Skin of body (tissue), 2 donors: ENCODE results near the gene PAPPA. TPM values are rescaled to one million over a fixed set of nuclear protein-coding genes. Genes with fewer than 3 reads are reported as not detected.

Experiments used
- DNase-seq: peaks from one replicate; lab custom pipeline; 2025; lab: John Stamatoyannopoulos, UW
- total RNA-seq: library from RNA; depleted of rRNA; stranded (reverse); fragments of >200 nt; gene quantifications from one replicate; pipeline ENCODE4 v1.2.3, GENCODE V29; 2014

PAPPA gene
- total RNA-seq, 1 donor from 2014 or later: 4.4 TPM

- no peak for DNase-seq
Measured at GRCh38 chr9:116312221-116312620, 158.6 kb downstream of the PAPPA start.

- no peak for DNase-seq
Measured at GRCh38 chr9:116313638-116314037, 160.0 kb downstream of the PAPPA start.

DNA sequence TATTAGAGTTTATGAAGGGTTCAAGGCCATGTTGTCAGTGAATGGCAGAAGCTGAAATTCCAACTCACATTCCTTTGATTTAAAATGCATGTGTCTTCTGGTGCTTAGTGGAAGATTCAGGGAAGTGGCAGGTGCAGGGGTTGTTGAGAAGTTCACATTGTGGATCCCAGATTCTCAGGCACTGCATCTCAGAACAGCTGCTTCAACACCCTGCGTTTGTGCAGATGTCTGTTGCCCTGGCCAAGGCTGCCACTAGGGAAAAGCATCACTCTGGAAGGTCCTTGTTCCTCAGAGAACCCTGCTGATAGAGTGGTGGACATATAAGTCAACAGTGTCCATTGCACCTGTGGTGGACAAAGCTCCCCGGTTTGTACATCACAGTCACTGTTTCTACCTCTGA lies 162.7 kb downstream of the PAPPA start:
- DNase-seq: no peak

DNA sequence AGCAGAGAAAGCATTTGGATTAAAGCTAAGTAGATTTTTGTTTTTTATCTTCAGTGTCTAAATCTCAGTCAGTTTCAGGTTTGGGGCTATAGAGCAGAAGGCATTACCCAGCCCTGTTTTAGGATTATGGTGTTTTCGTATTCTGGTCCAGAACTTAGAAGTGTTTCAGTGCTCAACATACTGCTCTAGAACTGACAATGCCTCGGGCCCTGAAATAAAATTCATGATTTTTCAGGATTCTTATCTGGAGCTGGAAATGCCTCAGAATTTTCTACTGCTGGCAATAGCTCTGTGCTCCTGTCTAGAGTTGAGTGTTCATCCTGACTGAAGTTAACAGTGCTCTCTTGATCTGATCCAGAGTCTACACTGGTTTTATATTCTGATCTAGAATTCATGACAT lies 163.9 kb downstream of the PAPPA start:
- no peak for DNase-seq

GRCh38 chr9:116318468-116319374 lies 165.1 kb downstream of the PAPPA start:
- peak; percentile 77 for DNase-seq

DNA sequence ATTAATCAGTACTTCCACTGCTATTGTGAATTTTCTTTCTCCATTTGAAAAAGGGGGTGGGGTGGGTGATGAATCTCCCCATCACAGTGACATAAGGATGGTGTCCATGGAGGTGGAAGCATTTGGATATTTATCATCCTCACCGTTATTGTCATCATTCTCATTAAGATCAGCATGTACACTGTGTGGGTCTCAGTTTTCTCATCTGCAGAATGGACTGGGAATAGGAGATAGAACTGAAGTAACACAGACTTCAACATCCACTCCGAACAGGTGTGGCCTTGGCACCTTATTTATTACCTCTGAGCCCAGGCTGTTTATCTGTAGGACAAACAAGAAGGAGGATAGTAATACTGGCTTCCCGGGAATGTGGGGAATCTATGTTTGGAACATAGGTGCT lies 165.9 kb downstream of the PAPPA start:
- no peak for DNase-seq

DNA sequence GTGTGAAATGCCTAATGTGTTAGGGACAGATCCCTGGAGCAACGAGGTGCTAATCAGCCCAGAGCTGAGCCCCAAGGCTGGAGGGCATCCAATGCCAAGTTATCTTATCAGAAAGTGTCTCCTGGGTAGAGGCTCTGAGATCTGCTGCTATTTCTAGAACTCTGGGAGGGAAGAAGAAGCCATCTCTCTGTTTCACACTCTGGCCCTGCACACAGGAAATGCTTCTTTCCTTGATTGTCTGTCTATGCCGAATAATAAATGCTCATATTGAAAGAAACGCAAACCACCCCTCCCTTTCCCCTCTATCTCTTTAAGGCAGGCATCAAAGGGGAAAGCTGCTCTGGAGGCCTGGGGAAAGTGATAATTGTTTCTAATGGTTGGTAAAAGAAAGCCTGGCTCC lies 166.7 kb downstream of the PAPPA start:
- no peak for DNase-seq

GRCh38 chr9:116322521-116322920 lies 168.9 kb downstream of the PAPPA start:
- DNase-seq: no peak

DNA sequence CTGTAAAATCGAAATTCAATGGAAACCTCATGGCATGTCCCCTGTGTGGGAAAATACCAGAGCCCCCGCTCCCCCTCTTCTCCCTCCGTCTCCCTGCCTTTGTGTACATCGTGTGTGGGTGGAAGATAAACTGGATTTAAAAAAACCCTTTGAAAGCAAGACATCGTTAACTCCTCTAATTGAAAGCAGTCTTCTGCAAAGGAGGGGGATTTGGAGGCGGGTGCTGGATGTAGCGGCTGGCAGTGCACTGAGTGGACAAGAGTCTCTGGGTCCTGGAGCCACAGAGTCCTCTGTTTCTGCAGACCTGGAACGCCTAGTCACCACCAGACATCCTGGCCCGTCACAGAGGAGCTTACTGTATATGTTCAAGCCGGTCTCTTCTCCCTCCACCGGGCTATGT lies 169.4 kb downstream of the PAPPA start:
- peak; percentile 37 for DNase-seq

- DNase-seq: no peak
Measured at GRCh38 chr9:116323571-116323970, 170.0 kb downstream of the PAPPA start.

- no peak for DNase-seq
Measured at GRCh38 chr9:116325924-116326323, 172.3 kb downstream of the PAPPA start.

GRCh38 chr9:116327701-116328405 lies 174.3 kb downstream of the PAPPA start:
- peak; percentile 77 for DNase-seq

DNA sequence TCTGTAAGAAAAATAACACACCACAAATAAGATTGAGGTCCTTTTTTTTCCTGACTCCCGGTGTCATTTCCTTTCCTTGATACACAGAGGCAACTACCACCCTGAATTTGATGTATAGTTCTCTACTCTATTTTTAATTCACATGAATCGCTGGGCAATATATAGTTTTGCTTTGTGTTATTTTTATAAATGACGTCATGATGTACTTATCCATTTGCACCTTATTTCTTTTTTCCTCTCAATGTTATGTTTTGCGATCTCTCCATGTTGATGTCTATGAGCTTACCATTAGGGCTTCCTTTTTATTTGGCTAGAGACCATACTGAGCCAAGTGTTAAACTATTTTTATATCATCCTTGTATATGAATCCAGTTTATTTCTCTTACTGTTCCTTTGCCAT lies 175.9 kb downstream of the PAPPA start:
- DNase-seq: no peak

GRCh38 chr9:116331241-116331640 lies 177.7 kb downstream of the PAPPA start:
- no peak for DNase-seq

DNA sequence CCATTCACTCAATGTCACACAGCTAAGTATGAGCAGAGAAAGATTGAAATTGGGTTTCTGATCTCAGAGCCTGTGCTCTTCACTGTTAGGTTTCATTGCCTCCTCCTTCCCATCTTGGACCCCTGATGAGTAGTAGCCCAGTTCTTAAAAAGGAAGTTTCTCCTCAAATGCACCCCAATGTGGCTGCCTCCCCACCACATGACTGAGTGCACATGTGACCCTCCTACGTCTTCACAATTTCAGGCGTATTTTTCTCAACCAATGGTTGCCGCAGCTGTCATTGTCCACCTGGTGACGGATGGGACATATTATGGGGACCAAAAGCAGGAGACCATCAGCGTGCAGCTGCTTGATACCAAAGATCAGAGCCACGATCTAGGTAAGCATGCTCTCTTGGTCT lies 178.5 kb downstream of the PAPPA start:
- no peak for DNase-seq

DNA sequence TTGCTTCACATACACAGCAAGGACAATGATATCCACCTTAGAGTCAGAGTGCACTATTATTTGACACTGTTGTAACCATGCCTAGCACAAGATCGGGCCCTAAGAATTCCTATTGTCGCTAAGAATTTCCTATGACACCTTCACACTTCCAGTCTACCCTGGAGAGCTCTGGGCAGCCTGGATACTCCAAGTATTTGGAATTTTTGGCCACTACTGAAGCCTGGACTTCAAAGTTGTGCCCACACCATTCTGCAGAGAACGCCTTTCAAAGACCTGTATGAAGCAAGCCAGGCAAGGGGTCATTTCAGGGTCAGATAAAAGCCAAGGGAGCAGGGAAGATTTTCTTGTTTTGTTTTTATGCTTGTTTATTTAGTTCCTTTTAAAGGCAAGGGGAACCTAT lies 179.7 kb downstream of the PAPPA start:
- DNase-seq: no peak

DNA sequence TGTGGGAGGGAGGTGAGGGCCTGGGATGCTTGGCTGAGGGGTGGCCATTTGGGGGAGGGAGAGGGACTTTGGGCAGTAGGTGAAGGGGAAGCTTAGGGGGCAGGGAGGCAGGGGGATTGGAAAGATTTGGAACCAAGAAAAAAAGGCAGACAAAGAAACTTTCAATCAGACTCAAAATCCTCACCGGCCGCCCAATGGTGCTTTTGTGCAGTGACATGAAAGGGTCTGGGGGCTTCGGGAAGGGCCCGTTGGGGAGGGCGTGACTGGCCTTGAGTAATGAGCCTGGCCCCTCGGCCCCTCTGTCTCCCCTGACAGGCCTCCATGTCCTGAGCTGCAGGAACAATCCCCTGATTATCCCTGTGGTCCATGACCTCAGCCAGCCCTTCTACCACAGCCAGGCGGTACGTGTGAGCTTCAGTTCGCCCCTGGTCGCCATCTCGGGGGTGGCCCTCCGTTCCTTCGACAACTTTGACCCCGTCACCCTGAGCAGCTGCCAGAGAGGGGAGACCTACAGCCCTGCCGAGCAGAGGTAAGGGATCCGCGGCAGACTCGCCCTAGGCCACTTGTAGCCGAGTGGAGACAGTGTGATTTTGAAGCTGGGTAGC lies 181.1 kb downstream of the PAPPA start:
- no peak for DNase-seq

DNA sequence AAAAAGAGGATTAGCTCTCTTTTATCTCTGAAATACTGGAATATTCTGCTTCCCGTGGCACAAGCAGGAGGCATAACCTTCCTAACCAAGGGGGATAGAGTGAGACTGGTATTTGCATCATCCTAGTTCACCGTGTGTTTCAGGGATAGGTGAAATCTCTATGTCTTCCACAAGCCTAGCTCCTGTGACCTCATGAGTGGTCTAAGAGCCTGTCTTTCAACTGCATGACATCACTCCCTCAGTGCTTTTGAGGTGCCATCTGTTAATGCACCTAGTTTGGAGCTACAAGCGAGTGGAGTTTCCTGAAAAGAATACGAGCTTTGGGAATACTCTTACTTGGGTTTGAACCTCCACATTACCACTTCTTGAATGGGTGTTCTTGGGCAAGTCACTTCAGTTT lies 181.8 kb downstream of the PAPPA start:
- DNase-seq: no peak

DNA sequence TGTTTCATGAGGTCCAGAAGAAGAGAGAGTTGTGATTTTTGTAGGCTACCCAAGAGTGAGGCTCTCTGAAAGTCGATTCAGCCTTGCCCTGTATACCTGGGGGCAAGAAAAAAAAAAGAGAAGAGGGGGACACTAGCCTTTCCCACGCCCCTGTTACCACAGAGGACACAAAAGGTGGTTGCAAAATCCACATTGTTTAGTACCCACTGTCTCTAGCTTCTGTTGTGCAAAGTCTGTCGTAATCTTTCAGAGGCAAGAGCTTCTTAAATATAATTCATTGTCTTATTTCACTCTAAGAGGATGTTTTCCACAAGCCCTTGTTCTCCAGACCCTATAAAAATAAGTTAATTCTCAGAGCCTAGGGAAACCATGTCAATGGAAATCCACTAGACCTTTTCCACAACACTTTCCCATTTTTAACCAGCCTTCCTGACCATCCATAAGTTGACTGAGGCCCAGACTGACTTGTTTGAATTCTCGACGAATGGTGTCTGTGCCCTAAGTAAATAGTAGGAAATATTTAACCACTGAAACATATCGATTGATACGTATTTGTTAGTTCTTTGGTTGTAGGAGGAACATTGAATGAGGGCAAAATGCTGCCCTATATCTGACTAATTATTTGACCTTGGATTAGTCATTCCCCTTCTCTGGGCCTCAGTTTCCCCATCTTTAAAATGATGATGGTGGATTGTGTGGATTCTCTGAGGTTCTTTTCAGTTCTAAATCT lies 182.7 kb downstream of the PAPPA start:
- no peak for DNase-seq

DNA sequence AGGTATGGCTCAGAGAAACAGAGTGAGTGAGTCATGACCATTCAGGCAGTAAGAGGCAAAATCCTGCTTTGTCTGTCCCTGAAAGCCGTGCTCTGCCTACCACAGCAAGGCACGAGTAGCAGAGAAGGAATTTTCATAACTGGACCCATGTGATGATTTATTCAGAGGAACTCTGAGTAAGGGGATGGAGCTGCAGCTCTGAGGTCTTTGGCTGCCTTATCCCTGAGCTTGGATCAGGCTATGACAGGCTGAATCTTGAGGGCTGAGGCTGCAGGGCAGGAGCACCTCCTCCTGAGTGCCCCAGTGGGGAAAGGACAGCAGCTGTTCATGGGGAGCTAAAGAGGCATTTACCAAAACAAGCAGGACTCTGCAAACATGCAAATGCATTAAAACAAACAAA lies 183.4 kb downstream of the PAPPA start:
- no peak for DNase-seq

- DNase-seq: no peak
Measured at GRCh38 chr9:116340270-116340669, 186.7 kb downstream of the PAPPA start.

DNA sequence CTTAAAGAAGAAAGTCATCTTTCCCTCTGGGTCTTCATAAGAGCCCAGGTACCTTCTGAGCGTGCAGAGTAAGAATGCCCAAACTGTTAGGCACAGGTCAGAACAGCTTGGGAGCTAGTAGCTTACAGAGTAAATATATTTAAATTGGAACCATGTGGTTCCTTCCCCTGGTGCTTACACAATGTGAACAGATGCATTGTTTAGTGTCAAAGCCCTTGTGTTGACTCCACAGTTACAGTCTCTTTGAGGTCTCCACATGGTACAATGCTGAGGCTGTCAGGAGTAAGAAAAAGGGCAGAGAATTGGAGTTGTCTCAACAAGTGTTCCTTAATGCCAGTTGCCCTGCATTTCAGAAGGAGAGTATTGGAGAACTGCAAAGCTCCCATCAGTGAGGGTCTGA lies 188.5 kb downstream of the PAPPA start:
- peak; percentile 71 for DNase-seq
